ENCODE results near the gene ZNF511. TPM values are rescaled to one million over a fixed set of nuclear protein-coding genes. Genes with fewer than 3 reads are reported as not detected.
A peak's percentile ranks its signal among the peaks of the same experiment; 100 is the strongest.

ZNF511 gene
- total and polyA plus RNA-seq, 2 of the 4 experiments (the other 2 are of a cell fraction), result 13.6 to 32.6 TPM

DNA sequence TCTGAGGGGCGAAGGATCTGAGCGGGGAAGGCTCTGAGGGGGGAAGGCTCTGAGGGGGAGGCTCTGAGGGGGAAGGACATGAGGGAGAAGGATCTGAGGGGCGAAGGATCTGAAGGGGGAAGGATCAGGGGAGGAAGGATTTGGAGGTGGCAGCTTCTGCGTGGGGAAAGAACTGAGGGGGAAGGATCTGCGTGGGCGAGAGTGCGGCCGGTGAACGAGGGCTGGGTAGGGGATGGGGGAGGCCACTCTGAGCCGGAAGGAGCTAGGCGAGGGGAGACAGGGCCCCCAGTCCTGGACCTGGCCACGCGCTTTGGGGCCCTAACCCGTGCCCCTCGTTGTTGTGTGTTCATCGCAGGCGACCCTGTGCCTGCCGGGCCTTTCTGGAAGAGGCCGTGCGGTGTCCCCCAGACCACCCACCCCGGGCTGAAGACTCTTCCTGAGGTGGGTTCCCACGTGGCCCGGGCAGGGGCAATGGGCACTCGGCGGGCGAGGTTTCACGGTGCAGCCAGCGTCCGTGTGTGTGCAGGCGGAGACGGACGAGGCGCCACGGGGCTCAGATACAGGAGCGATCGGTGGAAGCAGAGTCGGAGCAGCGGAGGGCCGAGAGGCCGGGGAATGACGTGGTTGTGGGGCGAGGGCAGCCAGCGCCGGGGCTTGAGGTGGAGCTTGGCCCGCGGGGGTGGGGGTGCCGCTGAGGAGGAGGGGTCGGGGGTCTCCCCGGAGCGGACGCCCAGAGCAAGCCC, 26.0 kb downstream of the ZNF511 start:
- no TSS peak for BruUV-seq (replicated peaks)
- no peak overlapping the region for H2BK20ac ChIP-seq (ENCODE audit: low read depth, low read length)
- TF ChIP-seq, protein P1, sequence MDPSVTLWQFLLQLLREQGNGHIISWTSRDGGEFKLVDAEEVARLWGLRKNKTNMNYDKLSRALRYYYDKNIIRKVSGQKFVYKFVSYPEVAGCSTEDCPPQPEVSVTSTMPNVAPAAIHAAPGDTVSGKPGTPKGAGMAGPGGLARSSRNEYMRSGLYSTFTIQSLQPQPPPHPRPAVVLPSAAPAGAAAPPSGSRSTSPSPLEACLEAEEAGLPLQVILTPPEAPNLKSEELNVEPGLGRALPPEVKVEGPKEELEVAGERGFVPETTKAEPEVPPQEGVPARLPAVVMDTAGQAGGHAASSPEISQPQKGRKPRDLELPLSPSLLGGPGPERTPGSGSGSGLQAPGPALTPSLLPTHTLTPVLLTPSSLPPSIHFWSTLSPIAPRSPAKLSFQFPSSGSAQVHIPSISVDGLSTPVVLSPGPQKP (IDR thresholded peaks at IDR 0.05; ENCODE audit: borderline replicate concordance, low read depth, low read length), result no peak
- no peak for TF ChIP-seq FOS (IDR thresholded peaks at IDR 0.05; ENCODE audit: low read depth, low read length)
- no peak for TF ChIP-seq RCOR1 (IDR thresholded peaks at IDR 0.05; ENCODE audit: insufficient replicate concordance, low read length)
- TF ChIP-seq CHD1 (IDR thresholded peaks at IDR 0.05; ENCODE audit: low read depth, low read length), result no peak
- no peak for TF ChIP-seq POLR2A (IDR thresholded peaks at IDR 0.05; ENCODE audit: low read depth, low read length)
- no peak for TF ChIP-seq NFE2L2 (IDR thresholded peaks at IDR 0.05; ENCODE audit: low read depth, low read length)
- TF ChIP-seq MAFK (IDR thresholded peaks at IDR 0.05; ENCODE audit: low read depth, low read length), result no peak
- no peak for TF ChIP-seq RFX5 (IDR thresholded peaks at IDR 0.05; ENCODE audit: low read depth, low read length)
- TF ChIP-seq USF2 (IDR thresholded peaks at IDR 0.05; ENCODE audit: low read depth, low read length), result no peak
- H3K14ac ChIP-seq (replicated peaks; ENCODE audit: low read depth, low read length), result no peak overlapping the region
- no peak overlapping the region for H4K5ac ChIP-seq (ENCODE audit: low read depth, low read length)
- no peak overlapping the region for H2BK15ac ChIP-seq (ENCODE audit: low read depth, low read length)
- dilution Hi-C loops (cut with HindIII; ENCODE audit: low sequenced_read_pairs, unreplicated experiment), result no loop called here
- no peak overlapping the region for H3K9ac ChIP-seq (ENCODE audit: low read depth, low read length)
- no peak for DNase-seq
- ChIA-PET CTCF (no interaction called here), POLR2A (ENCODE audit: unreplicated experiment) (no interaction called here)
- H3K4me2 ChIP-seq (ENCODE audit: low read depth, low read length), result peak overlapping the region; percentile 25; the same call in 1 of the 2 replicates
- intact Hi-C loops (cut with micrococcal nuclease), result no loop called here
- ATAC-seq (ENCODE audit: low read depth), result peak; percentile 73
- peak overlapping the region; percentile 86 for H2AFZ ChIP-seq (replicated peaks; ENCODE audit: low read length, poor library complexity)
- no peak overlapping the region for H3K56ac ChIP-seq (ENCODE audit: extremely low read depth, insufficient read depth, low read length)
- peak overlapping the region; percentile 38 for H3K4me3 ChIP-seq (ENCODE audit: insufficient read depth, low read depth, low read length)
- no peaks in the 10 kb centered on the region for H3K79me1 ChIP-seq (ENCODE audit: low read depth in 1 of 2, low read length in 2 of 2)
- WGBS, 2 experiments (ENCODE audit: extremely low coverage in 2 of 2, insufficient read length in 1 of 2), result 11% methylated on average over 11 of the region's 51 CpGs; no CpG with 5 or more reads in 1 of the 2 experiments
- H3K27me3 ChIP-seq (ENCODE audit: control insufficient read depth, insufficient read depth, low read length), result peaks cover 50% of the 10 kb centered on the region
- H4K20me1 ChIP-seq (ENCODE audit: insufficient read depth, low read length), result no peaks in the 10 kb centered on the region
- H2AK9ac ChIP-seq (replicated peaks; ENCODE audit: low read depth, low read length, poor library complexity), result no peak overlapping the region
- no peaks in the 10 kb centered on the region for H3K36me3 ChIP-seq (ENCODE audit: control insufficient read depth, insufficient read depth, low read length)
- no peaks in the 10 kb centered on the region for H3K9me1 ChIP-seq (ENCODE audit: insufficient read depth, low read length)
- H4K91ac ChIP-seq (ENCODE audit: insufficient read depth, low read depth, low read length), result no peak overlapping the region
- H3K9me3 ChIP-seq (ENCODE audit: control insufficient read depth, insufficient read depth, low read length), result no peaks in the 10 kb centered on the region; the same call in 1 of the 2 replicates
- H2AK5ac ChIP-seq (ENCODE audit: low read depth, low read length), result no peak overlapping the region
- H2BK5ac ChIP-seq (ENCODE audit: low read depth, low read length, poor library complexity, severe bottlenecking), result no peak overlapping the region
- no peak overlapping the region for H2BK120ac ChIP-seq (ENCODE audit: low read depth, low read length)
- no peak overlapping the region for H3K4ac ChIP-seq (ENCODE audit: low read depth, low read length)
- no peak overlapping the region for H3K27ac ChIP-seq (ENCODE audit: insufficient read depth, low read length)
- no peak overlapping the region; the same call in 1 of the 2 replicates for H3K18ac ChIP-seq (ENCODE audit: low read depth, low read length)
- H3K4me1 ChIP-seq (ENCODE audit: control insufficient read depth, insufficient read depth, low read length), result peaks cover 3% of the 10 kb centered on the region; the same call in 1 of the 2 replicates
- H3K23ac ChIP-seq (ENCODE audit: low read depth, low read length), result no peak overlapping the region
- in situ Hi-C loops (cut with MboI; ENCODE audit: low sequenced_read_pairs), result no loop called here
- H4K8ac ChIP-seq (ENCODE audit: low read depth in 2 of 2, low read length in 2 of 2), result no peak overlapping the region
